GM19395 (cell line): Measurements from ENCODE around the gene QRICH2.
"Not testable (repeated sequence)": the region's sequence is repeated elsewhere in the genome, so short reads cannot be mapped to it uniquely, and the experiment has no call there.

Experiments used
- ATAC-seq: cut with Tn5 transposase; IDR thresholded peaks from one replicate; pipeline ENCODE4 v1.9.1; 2021; ENCODE audit warnings: mild to moderate bottlenecking, moderate library complexity; ENCODE audit not compliant: unreplicated experiment

QRICH2 gene, protein sequence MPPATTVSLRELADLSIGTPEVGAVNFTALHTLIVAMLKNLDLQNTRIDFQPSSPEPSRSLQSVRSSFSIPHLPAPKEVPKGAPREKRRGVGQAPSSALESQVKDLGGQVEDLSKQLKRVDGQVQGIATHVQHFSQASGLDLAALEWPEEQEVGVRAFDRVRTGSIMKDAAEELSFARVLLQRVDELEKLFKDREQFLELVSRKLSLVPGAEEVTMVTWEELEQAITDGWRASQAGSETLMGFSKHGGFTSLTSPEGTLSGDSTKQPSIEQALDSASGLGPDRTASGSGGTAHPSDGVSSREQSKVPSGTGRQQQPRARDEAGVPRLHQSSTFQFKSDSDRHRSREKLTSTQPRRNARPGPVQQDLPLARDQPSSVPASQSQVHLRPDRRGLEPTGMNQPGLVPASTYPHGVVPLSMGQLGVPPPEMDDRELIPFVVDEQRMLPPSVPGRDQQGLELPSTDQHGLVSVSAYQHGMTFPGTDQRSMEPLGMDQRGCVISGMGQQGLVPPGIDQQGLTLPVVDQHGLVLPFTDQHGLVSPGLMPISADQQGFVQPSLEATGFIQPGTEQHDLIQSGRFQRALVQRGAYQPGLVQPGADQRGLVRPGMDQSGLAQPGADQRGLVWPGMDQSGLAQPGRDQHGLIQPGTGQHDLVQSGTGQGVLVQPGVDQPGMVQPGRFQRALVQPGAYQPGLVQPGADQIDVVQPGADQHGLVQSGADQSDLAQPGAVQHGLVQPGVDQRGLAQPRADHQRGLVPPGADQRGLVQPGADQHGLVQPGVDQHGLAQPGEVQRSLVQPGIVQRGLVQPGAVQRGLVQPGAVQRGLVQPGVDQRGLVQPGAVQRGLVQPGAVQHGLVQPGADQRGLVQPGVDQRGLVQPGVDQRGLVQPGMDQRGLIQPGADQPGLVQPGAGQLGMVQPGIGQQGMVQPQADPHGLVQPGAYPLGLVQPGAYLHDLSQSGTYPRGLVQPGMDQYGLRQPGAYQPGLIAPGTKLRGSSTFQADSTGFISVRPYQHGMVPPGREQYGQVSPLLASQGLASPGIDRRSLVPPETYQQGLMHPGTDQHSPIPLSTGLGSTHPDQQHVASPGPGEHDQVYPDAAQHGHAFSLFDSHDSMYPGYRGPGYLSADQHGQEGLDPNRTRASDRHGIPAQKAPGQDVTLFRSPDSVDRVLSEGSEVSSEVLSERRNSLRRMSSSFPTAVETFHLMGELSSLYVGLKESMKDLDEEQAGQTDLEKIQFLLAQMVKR (N-terminal part only)

GRCh38 chr17:76307966-76308338 lies at the start of gene QRICH2:
Gene QRICH2 (minus strand): TSS chr17:76308276. CDS start chr17:76307998, 278 bp downstream.
- no peak for ATAC-seq

DNA sequence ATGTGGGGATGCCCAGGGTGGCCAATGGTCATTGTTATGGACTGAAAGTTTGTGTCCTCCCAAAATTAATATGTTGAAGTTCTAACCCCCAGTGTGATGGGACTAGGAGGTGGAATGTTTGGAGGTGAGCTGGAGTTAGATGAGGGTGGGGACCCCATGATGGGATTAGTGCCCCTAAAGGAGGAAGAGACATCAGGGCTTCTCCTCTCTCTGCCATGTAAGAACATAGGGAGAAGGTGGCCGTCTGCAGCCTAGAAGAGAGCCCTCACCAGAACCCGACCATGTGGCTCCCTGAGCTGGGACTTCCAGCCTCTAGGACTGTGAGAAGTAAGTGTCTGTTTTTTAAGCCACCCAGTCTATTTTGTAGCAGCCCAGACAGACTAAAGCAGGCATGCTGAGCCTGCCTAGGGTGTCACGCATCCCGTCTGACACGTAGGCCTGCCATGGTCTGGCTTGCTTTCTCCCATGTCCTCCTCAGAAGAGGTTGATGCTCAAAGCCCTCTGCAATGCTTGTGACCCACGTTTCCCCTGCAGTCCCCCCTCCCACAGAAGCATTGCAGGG lies 49.6 kb upstream of the QRICH2 start:
- ATAC-seq, result no peak

- ATAC-seq, result no peak
Measured at GRCh38 chr17:76356803-76357456, 48.9 kb upstream of the QRICH2 start.

- ATAC-seq, result no peak
Measured at GRCh38 chr17:76354747-76355310, 46.8 kb upstream of the QRICH2 start.

DNA sequence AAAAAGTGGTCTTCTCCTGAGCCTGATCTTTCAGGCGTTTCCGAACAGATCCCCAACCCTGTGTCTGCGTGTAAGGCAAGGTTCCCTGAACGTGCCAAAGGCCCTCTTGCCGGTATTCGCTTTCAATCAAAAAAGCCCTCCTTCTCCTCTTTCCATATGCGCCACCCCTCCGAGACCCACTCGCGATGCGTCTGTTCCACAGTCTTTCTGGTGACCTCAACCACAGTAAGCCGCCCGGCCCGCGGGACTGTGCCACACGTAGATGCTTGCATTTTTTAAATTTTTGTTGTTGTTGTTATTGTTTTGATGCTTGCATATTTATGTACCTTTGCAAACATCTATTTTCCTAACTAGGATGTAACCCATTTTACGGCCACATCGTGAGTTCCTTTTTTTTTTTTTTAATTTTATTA lies 46.2 kb upstream of the QRICH2 start:
- ATAC-seq, result no peak

DNA sequence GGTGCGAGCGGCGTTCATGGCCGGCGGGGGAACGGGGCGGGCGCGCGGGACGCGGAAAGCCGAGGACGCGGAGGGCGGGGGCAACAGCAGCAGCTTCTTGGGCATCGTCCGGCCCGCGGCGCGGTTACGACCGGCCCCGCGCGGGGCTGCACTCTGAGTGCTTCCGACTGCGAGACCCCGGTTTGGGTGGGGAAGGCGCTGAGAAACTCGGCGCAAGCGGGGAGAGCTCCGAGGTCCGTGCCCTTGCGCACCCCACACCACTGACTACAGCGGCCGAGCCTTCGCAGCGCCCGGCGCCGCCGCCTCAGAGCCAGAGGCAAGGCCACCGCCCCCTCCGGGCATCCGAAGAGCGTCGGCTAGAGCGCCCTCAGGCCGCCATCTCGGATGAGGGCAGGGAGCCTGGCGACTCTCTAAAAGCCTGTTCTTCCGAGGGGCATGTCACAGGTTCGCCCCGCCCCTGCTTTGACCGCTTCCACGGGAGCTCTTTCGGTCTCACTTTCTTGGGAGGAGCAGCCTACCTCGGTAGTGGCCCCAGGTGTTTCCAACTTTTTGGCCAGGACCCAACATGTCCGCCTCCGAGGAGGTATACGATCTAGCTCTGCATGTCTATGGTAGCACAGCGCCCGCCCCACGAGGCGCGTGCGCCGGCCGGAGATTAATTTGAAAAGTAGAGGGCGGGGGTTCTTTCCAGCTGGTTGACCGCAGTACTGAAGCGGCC lies 45.7 kb upstream of the QRICH2 start, which contains the start of gene PRPSAP1:
PRPSAP1 (minus strand) TSS at position 318 of the 718 bp plus-strand sequence; CDS start at position 105, 213 bp downstream.
- peak; percentile 84 for ATAC-seq

DNA sequence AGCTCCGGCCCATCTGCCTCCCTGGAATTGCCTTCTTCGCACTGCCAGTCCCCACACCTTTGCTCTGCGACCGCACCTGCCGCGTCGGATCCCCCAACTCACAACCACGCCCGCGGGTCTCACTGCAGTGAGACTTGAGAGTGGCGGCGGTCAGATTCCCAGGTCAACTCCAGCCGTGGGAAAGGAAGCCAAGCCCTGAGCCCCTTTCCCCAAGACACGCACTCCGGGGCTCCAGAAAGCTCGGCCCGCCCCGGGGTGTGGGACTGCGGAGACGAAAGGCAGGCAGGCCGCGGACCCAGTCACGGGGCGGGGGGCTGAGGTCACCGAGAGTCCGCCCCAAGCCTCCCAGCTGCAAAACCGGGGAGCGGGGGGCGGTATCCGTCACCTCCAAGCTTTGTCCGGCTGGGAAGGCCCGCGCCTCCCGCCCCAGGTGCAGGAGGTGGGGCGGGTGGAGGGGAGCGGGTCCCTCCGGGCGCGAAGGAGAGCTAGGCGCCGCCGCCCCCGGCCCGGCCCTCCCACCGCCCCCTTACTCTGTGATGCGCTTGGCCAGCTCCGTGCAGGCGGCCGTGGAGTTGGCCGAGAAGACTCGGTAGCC lies 45.0 kb upstream of the QRICH2 start:
- ATAC-seq, result peak; percentile 11

DNA sequence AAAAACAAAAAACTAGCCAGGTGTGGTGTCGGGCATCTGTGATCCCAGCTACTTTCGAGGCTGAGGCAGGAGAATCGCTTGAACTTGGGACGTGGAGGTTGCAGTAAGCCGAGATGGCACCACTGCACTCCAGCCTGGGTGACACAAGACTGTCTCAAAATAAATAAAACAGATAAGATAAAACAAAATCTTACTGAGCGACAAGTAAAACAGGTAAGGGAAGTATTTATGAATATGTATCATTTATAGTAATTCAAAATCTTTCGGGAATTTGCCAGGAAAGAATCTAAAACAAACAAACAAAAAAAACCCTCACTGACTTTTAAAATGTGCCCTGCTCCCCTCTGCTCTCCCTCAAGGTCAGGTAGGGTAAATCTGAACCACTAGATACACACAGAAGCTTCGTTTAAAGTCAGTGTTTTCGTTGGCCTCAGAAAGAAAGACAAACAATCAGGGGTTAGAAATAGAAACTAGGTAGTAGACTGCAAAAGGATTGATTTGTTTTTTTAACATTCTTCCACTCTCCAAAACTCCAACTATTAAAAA lies 43.5 kb upstream of the QRICH2 start:
- ATAC-seq, result no peak

DNA sequence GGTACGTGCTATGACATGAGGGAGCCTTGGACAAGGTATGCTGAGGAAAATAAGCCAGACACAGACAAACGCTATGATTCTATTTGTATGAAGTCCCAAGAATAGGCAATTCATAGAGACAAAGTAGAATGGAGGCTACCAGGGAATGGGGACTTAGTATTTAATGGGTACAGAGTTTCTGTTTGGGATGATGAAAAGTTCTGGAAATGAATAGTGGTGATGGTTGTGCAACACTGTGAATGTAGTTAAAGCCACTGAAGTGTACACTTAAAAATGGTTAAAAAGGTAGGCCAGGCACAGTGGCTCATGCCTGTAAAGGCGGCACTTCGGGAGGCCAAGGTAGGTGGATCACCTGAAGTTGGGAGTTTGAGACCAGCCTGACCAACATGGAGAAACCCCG lies 42.4 kb upstream of the QRICH2 start:
- ATAC-seq, result no peak

GRCh38 chr17:76346936-76347335 lies 38.9 kb upstream of the QRICH2 start:
- ATAC-seq, result not testable (repeated sequence)

- no peak for ATAC-seq
Measured at GRCh38 chr17:76345377-76345974, 37.4 kb upstream of the QRICH2 start.

- no peak for ATAC-seq
Measured at GRCh38 chr17:76343106-76343505, 35.0 kb upstream of the QRICH2 start.

- no peak for ATAC-seq
Measured at GRCh38 chr17:76341301-76341700, 33.2 kb upstream of the QRICH2 start.

DNA sequence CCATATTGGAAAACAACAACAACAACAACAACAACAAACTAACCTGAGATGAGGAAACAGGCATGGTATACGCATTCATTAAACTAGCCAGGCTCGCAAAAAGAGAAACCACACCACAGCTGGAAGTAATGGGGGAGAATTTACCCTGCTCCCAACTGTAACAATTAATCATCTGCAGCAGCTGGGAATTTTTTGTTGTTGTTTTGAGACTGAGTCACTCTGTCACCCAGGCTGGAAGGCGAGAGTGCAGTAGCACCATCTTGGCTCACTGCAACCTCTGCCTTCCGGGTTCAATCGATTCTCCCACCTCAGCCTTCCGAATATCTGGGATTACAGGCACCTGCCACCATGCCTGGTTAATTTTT lies 29.3 kb upstream of the QRICH2 start:
- ATAC-seq, result no peak

- no peak for ATAC-seq
Measured at GRCh38 chr17:76336756-76337412, 28.8 kb upstream of the QRICH2 start.

DNA sequence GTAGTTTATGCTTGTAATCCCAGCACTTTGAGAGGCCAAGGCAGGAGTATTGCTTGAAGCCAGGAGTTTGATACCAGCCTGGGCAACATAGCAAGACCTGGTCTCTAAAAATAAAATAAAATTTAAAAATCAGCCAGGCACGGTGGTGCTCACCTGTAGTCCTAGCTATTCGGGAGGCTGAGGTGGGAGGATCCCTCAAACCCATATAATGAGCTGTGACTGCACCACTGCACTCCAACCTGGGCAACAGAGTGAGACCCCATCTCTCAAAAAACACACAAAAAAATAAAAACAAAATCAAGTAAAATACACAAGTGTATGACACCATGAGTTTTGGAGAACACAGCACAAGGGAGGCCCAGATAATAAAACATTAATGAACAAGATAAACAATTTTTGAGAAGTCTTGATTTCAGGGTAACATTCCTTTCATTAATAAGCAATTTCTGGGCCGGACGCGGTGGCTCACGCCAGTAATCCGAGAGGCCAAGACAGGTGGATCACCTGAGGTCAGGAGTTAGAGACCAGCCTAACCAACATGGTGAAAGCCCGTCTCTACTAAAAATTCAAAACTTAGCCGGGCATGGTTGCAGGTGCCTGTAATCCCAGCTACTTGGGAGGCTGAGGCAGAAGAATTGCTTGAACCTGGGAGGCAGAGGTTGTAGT lies 27.8 kb upstream of the QRICH2 start:
- ATAC-seq, result no peak
